PC-9 (cell line): ENCODE data around the gene MRPS9. TPM values are rescaled to one million over a fixed set of nuclear protein-coding genes. Genes with fewer than 3 reads are reported as not detected.

ENCODE experiments used
- BruUV-seq: library from RNA; stranded (reverse); fragments of 400-500 nt; replicated peaks from 2 replicates; lab custom pipeline; 2021; lab: Mats Ljungman, UMichigan
- CTCF ChIA-PET: fragments of 300-600 bp; sonication (Branson Sonifier 250); formaldehyde crosslinking; loops from one replicate; lab custom pipeline; 2022; ENCODE audit warnings: antibody characterized with exemption; lab: Charles Lee
- POLR2A ChIA-PET: fragments of 300-600 bp; sonication (Branson Sonifier 250); formaldehyde crosslinking; loops from one replicate; lab custom pipeline; 2022; ENCODE audit warnings: antibody characterized with exemption; ENCODE audit not compliant: unreplicated experiment; lab: Charles Lee
- DNase-seq, 2 experiments: peaks; one replicate each; pipeline versions ENCODE4 v3.0.0 to v3.0.0-alpha.2; 2015 to 2022; ENCODE audit warnings: mixed read lengths in 1 of 2
- H2AFZ ChIP-seq: fragments of 200-600 bp; sonication (generic); 2 replicates; pipeline ENCODE4 v1.8.1; 2017; ENCODE audit warnings: antibody characterized with exemption
- H3F3A ChIP-seq: fragments of 200-600 bp; sonication (generic); 2 replicates; pipeline ENCODE4 v1.8.1; 2017; ENCODE audit warnings: antibody characterized with exemption, mild to moderate bottlenecking, low read depth; ENCODE audit not compliant: insufficient read depth
- H3K27ac ChIP-seq: fragments of 200-600 bp; sonication (generic); 2 replicates; pipeline ENCODE4 v1.6.1; 2016; ENCODE audit warnings: mixed run types
- H3K27me3 ChIP-seq: fragments of 200-600 bp; sonication (generic); 2 replicates; pipeline ENCODE4 v1.6.1; 2016; ENCODE audit warnings: low read depth, mixed run types; ENCODE audit not compliant: insufficient read depth
- H3K36me3 ChIP-seq: fragments of 200-600 bp; sonication (generic); 2 replicates; pipeline ENCODE4 v1.6.1; 2016; ENCODE audit warnings: low read depth, mixed run types
- H3K4me1 ChIP-seq: fragments of 200-600 bp; sonication (generic); replicated peaks from 2 replicates; pipeline ENCODE4 v1.6.1; 2016; ENCODE audit warnings: mixed run types; ENCODE audit not compliant: insufficient read depth
- H3K4me2 ChIP-seq: fragments of 200-600 bp; sonication (generic); 2 replicates; pipeline ENCODE4 v1.6.1; 2017; ENCODE audit warnings: mixed run types
- H3K4me3 ChIP-seq: fragments of 200-600 bp; sonication (generic); 2 replicates; pipeline ENCODE4 v1.6.1; 2016; ENCODE audit warnings: mixed run types
- H3K79me2 ChIP-seq: fragments of 200-600 bp; sonication (generic); 2 replicates; pipeline ENCODE4 v1.6.1; 2017; ENCODE audit warnings: low read depth, mixed run types
- H3K9me2 ChIP-seq: fragments of 200-600 bp; sonication (generic); 2 replicates; pipeline ENCODE4 v1.8.1; 2017; ENCODE audit warnings: mild to moderate bottlenecking; ENCODE audit not compliant: insufficient read depth
- H3K9me3 ChIP-seq: fragments of 200-600 bp; sonication (generic); 2 replicates; pipeline ENCODE4 v1.8.1; 2016; ENCODE audit warnings: low read depth; ENCODE audit not compliant: insufficient read depth
- H4K20me1 ChIP-seq: fragments of 200-600 bp; sonication (generic); 2 replicates; pipeline ENCODE4 v1.8.1; 2017; ENCODE audit not compliant: insufficient read depth
- EZH2 ChIP-seq: fragments of 200-600 bp; sonication (generic); IDR thresholded peaks from 2 replicates; pipeline ENCODE4 v1.8.0; 2017; ENCODE audit warnings: antibody characterized with exemption, low read depth
- intact Hi-C: fragments of 100-400 bp; cut with micrococcal nuclease; formaldehyde crosslinking; loops from one replicate; pipeline ENCODE4 v1.10.0; 2022; ENCODE audit not compliant: unreplicated experiment
- total RNA-seq: library from RNA; stranded (reverse); gene quantifications from 2 replicates; pipeline ENCODE4 v1.2.3, GENCODE V29; 2021
- TF ChIP-seq, protein P1 (sequence below): fragments of 200-600 bp; sonication (generic); conservative IDR thresholded peaks from 2 replicates; pipeline ENCODE4 v1.6.1; 2017; ENCODE audit warnings: mixed run types, antibody characterized with exemption, mild to moderate bottlenecking, moderate library complexity

MRPS9 gene
- total RNA-seq, 1 experiment from 2014 or later: 27.0 TPM

GRCh38 chr2:105104208-105104731, 66.4 kb downstream of the MRPS9 start:
- Histone ChIP-seq H3K9me3 (no peaks in the 10 kb centered on the region), H4K20me1 (no peaks in the 10 kb centered on the region), H3K36me3 (no peaks in the 10 kb centered on the region; the same call in 1 of the 2 replicates), H3K9me2 (no peaks in the 10 kb centered on the region), H3K27me3 (no peaks in the 10 kb centered on the region), H3K4me3 (no peak overlapping the region), H3K79me2 (no peaks in the 10 kb centered on the region), H2AFZ (no peak overlapping the region), H3K4me2 (no peak overlapping the region), H3F3A (peaks cover 5% of the 10 kb centered on the region; the same call in 1 of the 2 replicates), H3K4me1 (no peaks in the 10 kb centered on the region), H3K27ac (no peak overlapping the region)
- POLR2A ChIA-PET: no interaction called here
- no peak for DNase-seq
- intact Hi-C loops: no loop called here
- BruUV-seq: no TSS peak
- CTCF ChIA-PET: no interaction called here
- TF ChIP-seq, protein P1, sequence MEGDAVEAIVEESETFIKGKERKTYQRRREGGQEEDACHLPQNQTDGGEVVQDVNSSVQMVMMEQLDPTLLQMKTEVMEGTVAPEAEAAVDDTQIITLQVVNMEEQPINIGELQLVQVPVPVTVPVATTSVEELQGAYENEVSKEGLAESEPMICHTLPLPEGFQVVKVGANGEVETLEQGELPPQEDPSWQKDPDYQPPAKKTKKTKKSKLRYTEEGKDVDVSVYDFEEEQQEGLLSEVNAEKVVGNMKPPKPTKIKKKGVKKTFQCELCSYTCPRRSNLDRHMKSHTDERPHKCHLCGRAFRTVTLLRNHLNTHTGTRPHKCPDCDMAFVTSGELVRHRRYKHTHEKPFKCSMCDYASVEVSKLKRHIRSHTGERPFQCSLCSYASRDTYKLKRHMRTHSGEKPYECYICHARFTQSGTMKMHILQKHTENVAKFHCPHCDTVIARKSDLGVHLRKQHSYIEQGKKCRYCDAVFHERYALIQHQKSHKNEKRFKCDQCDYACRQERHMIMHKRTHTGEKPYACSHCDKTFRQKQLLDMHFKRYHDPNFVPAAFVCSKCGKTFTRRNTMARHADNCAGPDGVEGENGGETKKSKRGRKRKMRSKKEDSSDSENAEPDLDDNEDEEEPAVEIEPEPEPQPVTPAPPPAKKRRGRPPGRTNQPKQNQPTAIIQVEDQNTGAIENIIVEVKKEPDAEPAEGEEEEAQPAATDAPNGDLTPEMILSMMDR: no peak
- TF ChIP-seq EZH2: no peak

- no peak overlapping the region for H3K27ac ChIP-seq
- no peak overlapping the region for H2AFZ ChIP-seq
- no peaks in the 10 kb centered on the region for H3K4me1 ChIP-seq
- H3K79me2 ChIP-seq: no peaks in the 10 kb centered on the region
- H3K27me3 ChIP-seq: no peaks in the 10 kb centered on the region
- H3K9me2 ChIP-seq: no peaks in the 10 kb centered on the region
- POLR2A ChIA-PET: no interaction called here
- no peaks in the 10 kb centered on the region for H4K20me1 ChIP-seq
- H3K36me3 ChIP-seq: no peaks in the 10 kb centered on the region
- CTCF ChIA-PET: no interaction called here
- H3K9me3 ChIP-seq: no peaks in the 10 kb centered on the region
- no peaks in the 10 kb centered on the region for H3F3A ChIP-seq
- intact Hi-C loops: loop anchor here (5.0 kb wide), 1 partner anchor 412 kb away; no protein-coding TSS in a partner anchor
- no peak overlapping the region for H3K4me3 ChIP-seq
- no peak overlapping the region for H3K4me2 ChIP-seq
- TF ChIP-seq, protein P1: no peak
- TF ChIP-seq EZH2: no peak
- no peak for DNase-seq
- BruUV-seq: no TSS peak
Observed at GRCh38 chr2:105110295-105110829, 72.5 kb downstream of the MRPS9 start.

GRCh38 chr2:105111365-105112150, 73.7 kb downstream of the MRPS9 start:
- H3K27me3 ChIP-seq: no peaks in the 10 kb centered on the region
- H3K4me2 ChIP-seq: no peak overlapping the region
- ChIA-PET CTCF (no interaction called here), POLR2A (no interaction called here)
- H3F3A ChIP-seq: no peaks in the 10 kb centered on the region
- TF ChIP-seq, protein P1: no peak
- TF ChIP-seq EZH2: no peak
- H4K20me1 ChIP-seq: no peaks in the 10 kb centered on the region
- no peaks in the 10 kb centered on the region for H3K4me1 ChIP-seq
- intact Hi-C loops: loop anchor here (5.0 kb wide), 1 partner anchor 411 kb away; no protein-coding TSS in a partner anchor
- BruUV-seq: no TSS peak
- H3K9me3 ChIP-seq: no peaks in the 10 kb centered on the region
- no peaks in the 10 kb centered on the region for H3K36me3 ChIP-seq
- no peak overlapping the region for H3K4me3 ChIP-seq
- H3K27ac ChIP-seq: no peak overlapping the region
- DNase-seq: no peak
- no peak overlapping the region for H2AFZ ChIP-seq
- no peaks in the 10 kb centered on the region for H3K79me2 ChIP-seq
- H3K9me2 ChIP-seq: no peaks in the 10 kb centered on the region
